Muscle layer of duodenum (tissue), 2 donors: ENCODE data around the gene PHF8.

Experiments used
- H3K27ac ChIP-seq: one replicate; pipeline ENCODE4 v1.7.0; 2013; ENCODE audit warnings: mild to moderate bottlenecking, low read length
- H3K27me3 ChIP-seq: one replicate; pipeline ENCODE4 v1.7.0; 2013; ENCODE audit warnings: low read depth, mild to moderate bottlenecking, control low read depth, low read length
- H3K36me3 ChIP-seq, 2 donors: one replicate each; pipeline ENCODE4 v1.7.0; 2013; ENCODE audit warnings: low read length in 2 of 2, control low read depth in 1 of 2, mild to moderate bottlenecking in 1 of 2; ENCODE audit not compliant: insufficient read depth in 2 of 2, control insufficient read depth in 1 of 2
- H3K4me1 ChIP-seq, 2 donors: one replicate each; pipeline ENCODE4 v1.7.0; 2013; ENCODE audit warnings: low read length in 2 of 2, mild to moderate bottlenecking in 2 of 2, control low read depth in 1 of 2, moderate library complexity in 1 of 2; ENCODE audit not compliant: insufficient read depth in 2 of 2, control insufficient read depth in 1 of 2
- H3K4me3 ChIP-seq, 2 donors: one replicate each; pipeline ENCODE4 v1.7.0; 2013; ENCODE audit warnings: low read length in 2 of 2, low read depth in 1 of 2, mild to moderate bottlenecking in 1 of 2
- H3K9me3 ChIP-seq, 2 donors: one replicate each; pipeline ENCODE4 v1.7.0; 2013; ENCODE audit warnings: low read length in 2 of 2, control low read depth in 1 of 2, mild to moderate bottlenecking in 1 of 2; ENCODE audit not compliant: control insufficient read depth in 1 of 2
- donor health status: healthy.

The PHF8 gene

GRCh38 chrX:53939127-53939526, 105.1 kb downstream of the PHF8 start:
- Histone ChIP-seq H3K36me3 (peaks cover 45% of the 10 kb centered on the region in 2 donors), H3K4me1 (no peaks in the 10 kb centered on the region), H3K4me3 (no peak overlapping the region), H3K9me3 (no peaks in the 10 kb centered on the region), H3K27ac (no peak overlapping the region), H3K27me3 (no peaks in the 10 kb centered on the region)

GRCh38 chrX:53930515-53931380, 113.5 kb downstream of the PHF8 start:
- Histone ChIP-seq H3K27me3 (no peaks in the 10 kb centered on the region), H3K36me3 (no peaks in the 10 kb centered on the region), H3K4me1 (no peaks in the 10 kb centered on the region), H3K9me3 (no peaks in the 10 kb centered on the region), H3K27ac (no peak overlapping the region), H3K4me3 (no peak overlapping the region)

GRCh38 chrX:53926030-53926429, 118.2 kb downstream of the PHF8 start:
- H3K4me3 ChIP-seq, result no peak overlapping the region
- no peaks in the 10 kb centered on the region for H3K36me3 ChIP-seq
- no peak overlapping the region for H3K27ac ChIP-seq
- H3K27me3 ChIP-seq, result no peaks in the 10 kb centered on the region
- no peaks in the 10 kb centered on the region for H3K4me1 ChIP-seq
- no peaks in the 10 kb centered on the region for H3K9me3 ChIP-seq

- no peaks in the 10 kb centered on the region for H3K9me3 ChIP-seq
- H3K27ac ChIP-seq, result no peak overlapping the region
- H3K4me3 ChIP-seq, result no peak overlapping the region
- H3K36me3 ChIP-seq, result no peaks in the 10 kb centered on the region
- no peaks in the 10 kb centered on the region for H3K27me3 ChIP-seq
- no peaks in the 10 kb centered on the region for H3K4me1 ChIP-seq
These were observed 125.6 kb downstream of the PHF8 start for GRCh38 chrX:53918702-53919101.

GRCh38 chrX:53900623-53901022, 143.7 kb downstream of the PHF8 start:
- Histone ChIP-seq H3K27ac (no peak overlapping the region), H3K27me3 (no peaks in the 10 kb centered on the region), H3K36me3 (no peaks in the 10 kb centered on the region), H3K4me1 (no peaks in the 10 kb centered on the region), H3K4me3 (no peak overlapping the region), H3K9me3 (no peaks in the 10 kb centered on the region)

- Histone ChIP-seq H3K27me3 (no peaks in the 10 kb centered on the region), H3K4me3 (no peak overlapping the region), H3K27ac (no peak overlapping the region), H3K36me3 (no peaks in the 10 kb centered on the region), H3K4me1 (no peaks in the 10 kb centered on the region), H3K9me3 (no peaks in the 10 kb centered on the region)
These were observed 149.0 kb downstream of the PHF8 start for GRCh38 chrX:53895270-53895669.
